Epithelial cell of proximal tubule (primary cell): ENCODE data around the gene SMIM28. TPM values are rescaled to one million over a fixed set of nuclear protein-coding genes. Genes with fewer than 3 reads are reported as not detected.

Source experiments
- DNase-seq: peaks from one replicate; pipeline ENCODE4 v3.0.0-alpha.2; 2011; ENCODE audit warnings: low read depth
- H3K4me3 ChIP-seq: 2 replicates; pipeline ENCODE4 v1.5.1; 2011; ENCODE audit warnings: low read depth, mild to moderate bottlenecking, low read length
- CTCF ChIP-seq: conservative IDR thresholded peaks from 2 replicates; pipeline ENCODE4 v1.5.1; 2012; ENCODE audit warnings: low read depth, mild to moderate bottlenecking, low read length
- total RNA-seq: library from RNA; depleted of rRNA; stranded (reverse); fragments of >200 nt; gene quantifications from 2 replicates; pipeline ENCODE4 v1.2.3, GENCODE V29; 2015

The SMIM28 gene
- total RNA-seq, 1 donor from 2014 or later, result not detected

GRCh38 chr6:138404666-138405337 is 27.1 kb downstream of the SMIM28 start:
- TF ChIP-seq CTCF, result no peak
- H3K4me3 ChIP-seq, result peak overlapping the region; percentile 96
- no peak for DNase-seq

GRCh38 chr6:138405816-138406413 is 28.2 kb downstream of the SMIM28 start:
- no peak for DNase-seq
- no peak overlapping the region for H3K4me3 ChIP-seq
- no peak for TF ChIP-seq CTCF

- TF ChIP-seq CTCF, result peak; percentile 25
Measured at GRCh38 chr6:138406443-138406842, 28.7 kb downstream of the SMIM28 start.

GRCh38 chr6:138410048-138410735 is 32.5 kb downstream of the SMIM28 start:
- DNase-seq, result no peak
- H3K4me3 ChIP-seq, result no peak overlapping the region
- TF ChIP-seq CTCF, result no peak

More at GRCh38 chr6:138406443-138406842, 28.7 kb downstream of the SMIM28 start:
- DNase-seq, result no peak
- H3K4me3 ChIP-seq, result no peak overlapping the region

- no peak for DNase-seq
- no peak for TF ChIP-seq CTCF
- no peak overlapping the region for H3K4me3 ChIP-seq
Measured at GRCh38 chr6:138410972-138411880, 33.5 kb downstream of the SMIM28 start.

GRCh38 chr6:138415125-138415524 is 37.4 kb downstream of the SMIM28 start:
- no peak overlapping the region for H3K4me3 ChIP-seq
- TF ChIP-seq CTCF, result no peak
- DNase-seq, result no peak
